Nephron progenitor cell (in vitro differentiated cells): ENCODE measurements around the gene EEA1.
"Not testable (repeated sequence)": the region's sequence is repeated elsewhere in the genome, so short reads cannot be mapped to it uniquely, and the experiment has no call there.

Source experiments
- DNase-seq: peaks from one replicate; pipeline ENCODE4 v3.0.0; 2021
- H3K27ac Mint-ChIP-seq: 2 replicates; pipeline ENCODE4 v1.8.0; 2021; ENCODE audit warnings: mild to moderate bottlenecking, moderate library complexity, mixed read lengths
- H3K27me3 Mint-ChIP-seq: 2 replicates; pipeline ENCODE4 v1.8.0; 2021; ENCODE audit warnings: mild to moderate bottlenecking, low read depth, mixed read lengths; ENCODE audit not compliant: poor library complexity
- H3K36me3 Mint-ChIP-seq: 2 replicates; pipeline ENCODE4 v1.8.0; 2021; ENCODE audit warnings: low read depth, mixed read lengths
- H3K4me1 Mint-ChIP-seq: 2 replicates; pipeline ENCODE4 v1.8.0; 2021; ENCODE audit warnings: mixed read lengths
- H3K4me3 Mint-ChIP-seq: 2 replicates; pipeline ENCODE4 v1.8.0; 2021; ENCODE audit warnings: mild to moderate bottlenecking, moderate library complexity, mixed read lengths
- H3K9me3 Mint-ChIP-seq: 2 replicates; pipeline ENCODE4 v1.8.0; 2021; ENCODE audit warnings: mild to moderate bottlenecking, moderate library complexity, mixed read lengths
- TF ChIP-seq, protein P1 (sequence below): fragments of 200-600 bp; sonication (generic); IDR thresholded peaks from 2 replicates; pipeline ENCODE4 v1.5.0; 2021; ENCODE audit warnings: antibody characterized with exemption

The EEA1 gene

DNA sequence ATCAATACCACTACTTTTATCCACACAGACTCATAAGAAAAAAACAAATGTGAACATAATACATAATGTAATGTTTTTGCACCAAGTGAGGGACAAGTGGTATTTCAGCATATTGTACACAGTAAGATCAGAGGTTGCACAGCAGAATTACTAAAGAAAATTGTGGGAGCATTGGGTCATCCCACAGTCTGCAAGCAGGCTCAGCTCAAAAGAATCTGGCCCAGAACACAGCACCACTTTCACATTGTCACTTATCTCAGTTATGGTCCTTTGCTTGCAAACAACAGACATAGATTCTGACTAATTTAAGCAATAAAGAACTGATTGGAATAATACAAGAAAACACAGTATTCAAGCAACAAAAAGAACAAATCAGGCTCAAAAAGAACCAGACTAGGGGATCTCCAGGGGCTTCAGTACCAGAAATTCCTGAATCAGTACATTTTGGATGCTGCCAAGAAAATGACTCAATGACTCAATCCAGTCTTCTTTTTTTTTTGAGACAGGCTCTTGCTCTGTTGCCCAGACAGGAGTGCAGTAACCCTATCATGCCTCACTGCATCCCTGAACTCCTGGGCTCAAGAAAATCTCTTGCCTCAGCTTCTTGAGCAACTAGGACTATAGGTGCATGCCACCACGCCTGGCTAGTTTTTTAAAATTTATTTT lies 42.9 kb upstream of the EEA1 start:
- H3K4me3 Mint-ChIP-seq = no peak overlapping the region
- H3K9me3 Mint-ChIP-seq = peaks cover 27% of the 10 kb centered on the region
- TF ChIP-seq, protein P1, sequence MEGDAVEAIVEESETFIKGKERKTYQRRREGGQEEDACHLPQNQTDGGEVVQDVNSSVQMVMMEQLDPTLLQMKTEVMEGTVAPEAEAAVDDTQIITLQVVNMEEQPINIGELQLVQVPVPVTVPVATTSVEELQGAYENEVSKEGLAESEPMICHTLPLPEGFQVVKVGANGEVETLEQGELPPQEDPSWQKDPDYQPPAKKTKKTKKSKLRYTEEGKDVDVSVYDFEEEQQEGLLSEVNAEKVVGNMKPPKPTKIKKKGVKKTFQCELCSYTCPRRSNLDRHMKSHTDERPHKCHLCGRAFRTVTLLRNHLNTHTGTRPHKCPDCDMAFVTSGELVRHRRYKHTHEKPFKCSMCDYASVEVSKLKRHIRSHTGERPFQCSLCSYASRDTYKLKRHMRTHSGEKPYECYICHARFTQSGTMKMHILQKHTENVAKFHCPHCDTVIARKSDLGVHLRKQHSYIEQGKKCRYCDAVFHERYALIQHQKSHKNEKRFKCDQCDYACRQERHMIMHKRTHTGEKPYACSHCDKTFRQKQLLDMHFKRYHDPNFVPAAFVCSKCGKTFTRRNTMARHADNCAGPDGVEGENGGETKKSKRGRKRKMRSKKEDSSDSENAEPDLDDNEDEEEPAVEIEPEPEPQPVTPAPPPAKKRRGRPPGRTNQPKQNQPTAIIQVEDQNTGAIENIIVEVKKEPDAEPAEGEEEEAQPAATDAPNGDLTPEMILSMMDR = no peak
- no peaks in the 10 kb centered on the region for H3K27me3 Mint-ChIP-seq
- H3K36me3 Mint-ChIP-seq = peaks cover 10% of the 10 kb centered on the region
- DNase-seq = no peak
- peaks cover 25% of the 10 kb centered on the region for H3K4me1 Mint-ChIP-seq
- no peak overlapping the region for H3K27ac Mint-ChIP-seq

DNA sequence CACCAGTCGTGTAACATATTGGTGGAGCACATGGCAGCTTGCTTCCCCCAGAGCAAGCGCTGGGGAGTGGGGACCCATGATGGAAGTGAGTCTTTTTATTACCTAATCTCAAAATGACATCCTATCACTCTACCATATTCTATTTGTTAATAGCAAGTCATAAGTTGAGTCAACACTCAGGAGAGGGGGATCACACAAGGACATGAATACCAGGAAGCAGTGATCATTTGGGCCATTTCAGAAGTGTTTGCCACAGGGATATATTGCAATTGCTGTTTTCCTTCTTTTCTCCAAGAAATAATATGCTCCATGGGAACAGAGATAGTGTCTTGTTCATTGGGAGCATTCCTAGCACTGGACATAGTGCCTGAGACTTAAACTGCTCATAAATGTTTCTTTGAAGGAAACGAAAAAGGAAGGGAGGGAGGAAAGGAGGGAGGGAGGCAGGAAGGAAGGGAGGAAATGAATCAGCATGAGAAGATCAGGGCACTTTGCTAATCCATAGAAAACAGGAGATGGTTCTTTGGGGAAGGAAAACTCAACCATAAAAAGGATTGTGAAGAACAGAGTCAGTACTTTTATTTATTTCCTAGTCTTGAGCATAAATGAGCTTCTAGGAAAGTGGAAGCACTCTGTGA lies 39.2 kb upstream of the EEA1 start:
- H3K4me1 Mint-ChIP-seq = peaks cover 30% of the 10 kb centered on the region
- no peaks in the 10 kb centered on the region for H3K36me3 Mint-ChIP-seq
- H3K9me3 Mint-ChIP-seq = peaks cover 12% of the 10 kb centered on the region
- H3K4me3 Mint-ChIP-seq = no peak overlapping the region
- H3K27me3 Mint-ChIP-seq = no peaks in the 10 kb centered on the region
- TF ChIP-seq, protein P1 = no peak
- peak overlapping the region; percentile 17 for H3K27ac Mint-ChIP-seq
- DNase-seq = no peak

- not testable (repeated sequence) for H3K9me3 Mint-ChIP-seq, H3K27ac Mint-ChIP-seq, H3K27me3 Mint-ChIP-seq, H3K4me3 Mint-ChIP-seq, DNase-seq, H3K36me3 Mint-ChIP-seq
- H3K4me1 Mint-ChIP-seq = peaks cover 11% of the 10 kb centered on the region
These were observed 35.3 kb upstream of the EEA1 start for GRCh38 chr12:92964378-92964777.

DNA sequence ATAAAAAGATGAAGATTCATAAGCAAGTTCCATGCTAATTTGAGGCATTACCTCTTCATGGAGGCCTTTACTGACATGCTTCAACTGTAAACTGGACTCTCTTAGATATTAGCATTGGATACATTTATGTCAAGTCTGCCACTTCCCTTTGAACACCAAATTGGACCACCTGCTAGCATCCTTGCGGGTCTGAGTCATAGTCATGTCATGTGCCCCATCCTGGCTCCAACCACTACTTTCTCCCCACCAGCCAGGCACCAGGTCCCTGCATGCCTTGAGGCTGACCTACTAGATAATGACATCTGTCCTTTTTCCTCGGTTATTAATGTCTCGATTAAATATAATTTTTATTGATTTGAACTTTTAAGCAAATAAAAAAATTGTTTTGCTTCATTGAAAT lies 32.9 kb upstream of the EEA1 start:
- peaks cover 5% of the 10 kb centered on the region for H3K4me1 Mint-ChIP-seq
- TF ChIP-seq, protein P1 = no peak
- H3K4me3 Mint-ChIP-seq = no peak overlapping the region
- peaks cover under 1% of the 10 kb centered on the region for H3K27me3 Mint-ChIP-seq
- H3K36me3 Mint-ChIP-seq = no peaks in the 10 kb centered on the region
- no peak for DNase-seq
- peaks cover 8% of the 10 kb centered on the region for H3K9me3 Mint-ChIP-seq
- H3K27ac Mint-ChIP-seq = no peak overlapping the region

- Mint-ChIP-seq H3K4me1 (no peaks in the 10 kb centered on the region), H3K9me3 (peaks cover 27% of the 10 kb centered on the region)
- TF ChIP-seq, protein P1 = no peak
These were observed 27.0 kb upstream of the EEA1 start for GRCh38 chr12:92955997-92956663.

GRCh38 chr12:92953747-92954146 lies 24.7 kb upstream of the EEA1 start:
- Mint-ChIP-seq H3K27me3 (peaks cover 3% of the 10 kb centered on the region), H3K4me3 (no peak overlapping the region), H3K9me3 (peaks cover 30% of the 10 kb centered on the region), H3K4me1 (no peaks in the 10 kb centered on the region), H3K36me3 (peaks cover 6% of the 10 kb centered on the region), H3K27ac (no peak overlapping the region)
- TF ChIP-seq, protein P1 = no peak
- DNase-seq = no peak

More at GRCh38 chr12:92955997-92956663, 27.0 kb upstream of the EEA1 start:
- peaks cover 6% of the 10 kb centered on the region for H3K36me3 Mint-ChIP-seq
- peaks cover 3% of the 10 kb centered on the region for H3K27me3 Mint-ChIP-seq
- no peak overlapping the region for H3K4me3 Mint-ChIP-seq
- H3K27ac Mint-ChIP-seq = no peak overlapping the region
- no peak for DNase-seq
